Activated CD4-positive, alpha-beta T cell treated with anti-CD3 and anti-CD28 coated beads, Interleukin-2, amount 10 ng/mL, durations not matched to agents 24 days and 14 days (primary cell): Measurements from ENCODE around the gene LCAT. TPM values are rescaled to one million over a fixed set of nuclear protein-coding genes. Genes with fewer than 3 reads are reported as not detected.

Source experiments
- DNase-seq: peaks from one replicate; pipeline ENCODE4 v3.0.0; 2022
- H3K27ac Mint-ChIP-seq: one replicate; pipeline ENCODE4 v1.8.0; 2022; ENCODE audit warnings: mild to moderate bottlenecking, mixed read lengths
- H3K27me3 Mint-ChIP-seq: one replicate; pipeline ENCODE4 v1.8.0; 2022; ENCODE audit warnings: mixed read lengths
- H3K36me3 Mint-ChIP-seq: one replicate; pipeline ENCODE4 v1.8.0; 2022; ENCODE audit warnings: low read depth, mild to moderate bottlenecking, mixed read lengths
- H3K4me1 Mint-ChIP-seq: one replicate; pipeline ENCODE4 v1.8.0; 2021; ENCODE audit warnings: mixed read lengths
- H3K4me3 Mint-ChIP-seq: one replicate; pipeline ENCODE4 v1.8.0; 2022; ENCODE audit warnings: mild to moderate bottlenecking, moderate library complexity, mixed read lengths
- H3K9me3 Mint-ChIP-seq: one replicate; pipeline ENCODE4 v1.8.0; 2021; ENCODE audit warnings: mixed read lengths
- intact Hi-C: fragments of 100-400 bp; cut with micrococcal nuclease; formaldehyde crosslinking; loops from one replicate; pipeline ENCODE4 v1.15.1; 2023
- total RNA-seq: library from RNA; stranded (reverse); gene quantifications from 2 replicates; pipeline ENCODE4 v1.2.3, GENCODE V29; 2022

LCAT gene
- 16.5 and 18.2 TPM in 2 replicates for total RNA-seq

GRCh38 chr16:67943619-67944504 is at the start of gene LCAT:
LCAT (minus strand) TSS chr16:67944120; CDS start chr16:67944101, 19 bp downstream.
- Mint-ChIP-seq H3K9me3 (no peaks in the 10 kb centered on the region), H3K4me3 (no peak within 1 kb of the TSS)

GRCh38 chr16:67993207-67994039 is 49.5 kb upstream of the LCAT start:
- H3K4me3 Mint-ChIP-seq = peak overlapping the region; percentile 86
- peak; percentile 95 for DNase-seq
- peaks cover 29% of the 10 kb centered on the region for H3K4me1 Mint-ChIP-seq
- no peaks in the 10 kb centered on the region for H3K27me3 Mint-ChIP-seq
- H3K36me3 Mint-ChIP-seq = no peaks in the 10 kb centered on the region
- H3K9me3 Mint-ChIP-seq = no peaks in the 10 kb centered on the region
- peak overlapping the region; percentile 96 for H3K27ac Mint-ChIP-seq
- intact Hi-C loops = loop anchor here (1.0 to 2.0 kb wide), 3 partner anchors 29 to 71 kb away; partner anchors contain the start of genes DDX28 and DUS2

More at GRCh38 chr16:67943619-67944504, at the start of gene LCAT:
- Mint-ChIP-seq H3K4me1 (peaks cover 19% of the 10 kb centered on the region), H3K27ac (no peak within 1 kb of the TSS), H3K27me3 (no peaks in the 10 kb centered on the region), H3K36me3 (peaks cover 16% of the 10 kb centered on the region)
- intact Hi-C loops = no loop called here
- no peak for DNase-seq

- Mint-ChIP-seq H3K9me3 (no peaks in the 10 kb centered on the region), H3K4me3 (peak overlapping the region; percentile 34), H3K27ac (peak overlapping the region; percentile 76), H3K27me3 (no peaks in the 10 kb centered on the region), H3K4me1 (peaks cover 31% of the 10 kb centered on the region), H3K36me3 (no peaks in the 10 kb centered on the region)
- DNase-seq = no peak
- intact Hi-C loops = loop anchor here (1.0 to 2.0 kb wide), 3 partner anchors 30 to 72 kb away; partner anchors contain the start of genes DDX28 and DUS2
These were observed 48.8 kb upstream of the LCAT start for GRCh38 chr16:67992661-67993206.

- peaks cover 18% of the 10 kb centered on the region for H3K4me1 Mint-ChIP-seq
- no peak overlapping the region for H3K27ac Mint-ChIP-seq
- DNase-seq = no peak
- no peak overlapping the region for H3K4me3 Mint-ChIP-seq
- no peaks in the 10 kb centered on the region for H3K36me3 Mint-ChIP-seq
- H3K9me3 Mint-ChIP-seq = no peaks in the 10 kb centered on the region
- intact Hi-C loops = no loop called here
- no peaks in the 10 kb centered on the region for H3K27me3 Mint-ChIP-seq
These were observed 46.1 kb upstream of the LCAT start for GRCh38 chr16:67990018-67990386.

DNA sequence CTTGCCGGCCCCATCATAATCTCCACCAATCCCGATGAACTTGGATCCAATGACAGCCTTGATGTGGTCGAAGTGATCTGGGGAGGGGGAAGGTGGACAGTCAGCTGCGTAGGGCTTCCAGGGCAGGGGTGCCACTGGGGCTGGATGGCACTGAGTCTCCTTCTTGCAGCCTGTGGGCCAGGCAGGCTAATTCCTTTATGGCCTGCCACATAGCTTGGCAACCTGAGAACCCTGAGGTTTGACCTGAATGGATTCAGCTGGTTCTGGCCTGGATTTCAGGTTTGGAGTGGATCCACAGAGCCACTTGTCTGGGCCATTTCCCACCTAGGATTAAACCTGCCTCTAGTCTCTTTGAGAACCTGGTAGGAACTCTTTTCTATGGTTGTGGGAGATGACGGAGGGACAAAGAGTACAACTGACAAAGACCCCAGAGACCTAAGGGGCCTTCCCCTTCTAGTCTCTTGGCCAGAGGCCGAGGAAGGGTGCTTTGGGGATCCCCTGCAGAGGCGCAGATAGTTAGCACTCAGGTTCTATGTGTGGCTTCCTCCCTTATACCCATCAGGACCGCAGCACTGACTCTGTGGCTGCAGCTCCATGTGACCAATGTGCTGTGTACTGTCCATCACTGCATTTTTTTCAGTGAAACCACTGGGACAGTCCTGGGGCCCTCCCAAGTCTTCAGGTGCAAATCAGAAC is 45.5 kb upstream of the LCAT start:
- H3K27ac Mint-ChIP-seq = no peak overlapping the region
- intact Hi-C loops = no loop called here
- no peak for DNase-seq
- no peaks in the 10 kb centered on the region for H3K9me3 Mint-ChIP-seq
- no peaks in the 10 kb centered on the region for H3K27me3 Mint-ChIP-seq
- peaks cover 17% of the 10 kb centered on the region for H3K4me1 Mint-ChIP-seq
- H3K36me3 Mint-ChIP-seq = no peaks in the 10 kb centered on the region
- no peak overlapping the region for H3K4me3 Mint-ChIP-seq

DNA sequence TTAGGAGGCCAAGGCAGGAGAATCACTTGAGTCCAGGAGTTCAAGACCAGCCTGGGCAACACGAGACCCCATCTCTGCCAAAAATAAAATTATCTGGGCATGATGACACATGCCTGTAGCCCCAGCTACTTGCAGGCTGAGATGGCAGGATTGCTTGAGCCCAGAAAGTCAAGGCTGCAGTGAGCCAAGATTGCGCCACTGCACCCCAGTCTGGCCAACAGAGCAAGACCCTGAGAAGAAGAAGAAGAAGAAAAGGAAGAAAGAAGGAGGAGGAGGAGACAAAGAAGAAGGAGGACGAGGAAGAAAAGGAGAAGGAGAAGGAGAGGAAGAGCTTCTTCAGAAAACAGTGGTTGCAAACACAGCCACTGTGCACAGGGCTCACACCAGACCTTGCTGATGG is 44.8 kb upstream of the LCAT start:
- H3K4me3 Mint-ChIP-seq = no peak overlapping the region
- no peaks in the 10 kb centered on the region for H3K36me3 Mint-ChIP-seq
- no peak for DNase-seq
- H3K4me1 Mint-ChIP-seq = peaks cover 17% of the 10 kb centered on the region
- H3K27ac Mint-ChIP-seq = no peak overlapping the region
- H3K27me3 Mint-ChIP-seq = no peaks in the 10 kb centered on the region
- H3K9me3 Mint-ChIP-seq = no peaks in the 10 kb centered on the region
- intact Hi-C loops = no loop called here

- Mint-ChIP-seq H3K36me3 (no peaks in the 10 kb centered on the region), H3K27ac (peak overlapping the region; percentile 65), H3K4me3 (no peak overlapping the region), H3K27me3 (no peaks in the 10 kb centered on the region), H3K9me3 (no peaks in the 10 kb centered on the region), H3K4me1 (peaks cover 19% of the 10 kb centered on the region)
- intact Hi-C loops = no loop called here
- no peak for DNase-seq
These were observed 43.7 kb upstream of the LCAT start for GRCh38 chr16:67987460-67988160.

GRCh38 chr16:67986949-67987348 is 43.0 kb upstream of the LCAT start:
- no peak overlapping the region for H3K27ac Mint-ChIP-seq
- no peak for DNase-seq
- H3K36me3 Mint-ChIP-seq = no peaks in the 10 kb centered on the region
- intact Hi-C loops = no loop called here
- no peak overlapping the region for H3K4me3 Mint-ChIP-seq
- H3K9me3 Mint-ChIP-seq = no peaks in the 10 kb centered on the region
- H3K4me1 Mint-ChIP-seq = peaks cover 18% of the 10 kb centered on the region
- H3K27me3 Mint-ChIP-seq = no peaks in the 10 kb centered on the region

- no peak overlapping the region for H3K27ac Mint-ChIP-seq
- peaks cover 3% of the 10 kb centered on the region for H3K27me3 Mint-ChIP-seq
- DNase-seq = no peak
- no peak overlapping the region for H3K4me3 Mint-ChIP-seq
- peaks cover 13% of the 10 kb centered on the region for H3K4me1 Mint-ChIP-seq
- intact Hi-C loops = no loop called here
- no peaks in the 10 kb centered on the region for H3K36me3 Mint-ChIP-seq
- no peaks in the 10 kb centered on the region for H3K9me3 Mint-ChIP-seq
These were observed 38.2 kb upstream of the LCAT start for GRCh38 chr16:67982011-67982696.

- H3K9me3 Mint-ChIP-seq = no peaks in the 10 kb centered on the region
- no peak within 1 kb of the TSS for H3K4me3 Mint-ChIP-seq
- peaks cover 3% of the 10 kb centered on the region for H3K27me3 Mint-ChIP-seq
- H3K36me3 Mint-ChIP-seq = no peaks in the 10 kb centered on the region
- intact Hi-C loops = no loop called here
- H3K27ac Mint-ChIP-seq = no peak within 1 kb of the TSS
- peaks cover 13% of the 10 kb centered on the region for H3K4me1 Mint-ChIP-seq
- no peak for DNase-seq
These were observed 36.2 kb upstream of the LCAT start, which contains the start of gene DPEP3 for GRCh38 chr16:67979955-67980678. DPEP3 (minus strand) TSS chr16:67980499; CDS start chr16:67980380, 119 bp downstream.

GRCh38 chr16:67977469-67978227 is 33.7 kb upstream of the LCAT start:
- Mint-ChIP-seq H3K36me3 (no peaks in the 10 kb centered on the region), H3K9me3 (no peaks in the 10 kb centered on the region), H3K4me1 (no peaks in the 10 kb centered on the region), H3K27me3 (peaks cover 6% of the 10 kb centered on the region), H3K4me3 (no peak overlapping the region), H3K27ac (no peak overlapping the region)
- DNase-seq = no peak
- intact Hi-C loops = no loop called here
